Testis (tissue), 3 donors: Measurements from ENCODE around the gene TGOLN2. TPM values are rescaled to one million over a fixed set of nuclear protein-coding genes. Genes with fewer than 3 reads are reported as not detected.
"Not testable (repeated sequence)": the region's sequence is repeated elsewhere in the genome, so short reads cannot be mapped to it uniquely, and the experiment has no call there.

Experiments
- DNase-seq: peaks from one replicate; pipeline ENCODE4 v3.0.0-alpha.2; 2019
- H3K27ac ChIP-seq, 2 donors: fragments of 200-600 bp; sonication (generic); one replicate each; pipeline ENCODE4 v1.5.1; 2019
- H3K27me3 ChIP-seq: fragments of 200-600 bp; sonication (generic); one replicate; pipeline ENCODE4 v1.5.1; 2019
- H3K36me3 ChIP-seq: fragments of 200-600 bp; sonication (generic); one replicate; pipeline ENCODE4 v1.5.1; 2017; ENCODE audit warnings: low read depth; ENCODE audit errors: missing control alignments
- H3K4me1 ChIP-seq: fragments of 200-600 bp; sonication (generic); one replicate; pipeline ENCODE4 v1.5.1; 2019
- H3K4me3 ChIP-seq, 2 donors: fragments of 200-600 bp; sonication (generic); one replicate each; pipeline ENCODE4 v1.5.1; 2017 to 2019
- H3K9me3 ChIP-seq: fragments of 200-600 bp; sonication (generic); one replicate; pipeline ENCODE4 v1.5.1; 2017
- CTCF ChIP-seq, 3 experiments: fragments of 450-650 bp in 2 of 3; fragments of 200-600 bp in 1 of 3; sonication (generic) in 1 of 3; IDR thresholded peaks; one replicate each; pipeline ENCODE4 v1.5.1; 2016 to 2019; ENCODE audit warnings: antibody characterized with exemption in 3 of 3, mild to moderate bottlenecking in 2 of 3, moderate library complexity in 1 of 3
- POLR2A ChIP-seq: fragments of 450-650 bp; IDR thresholded peaks from one replicate; pipeline ENCODE4 v1.6.1; 2017; ENCODE audit warnings: antibody characterized with exemption, mild to moderate bottlenecking, moderate library complexity
- WGBS, 2 donors: methylation state at CpG; one replicate each; pipeline ENCODE4 v1.1.5; 2018; 5-methylcytosine and 5-hydroxymethylcytosine counted together
- intact Hi-C: fragments of 100-400 bp; cut with DNase I; formaldehyde crosslinking; loops from one replicate; pipeline ENCODE4 v1.15.1; 2023; ENCODE audit warnings: low total_unique reads
- polyA plus RNA-seq: library from polyadenylated mRNA; stranded (reverse); fragments of 350-450 nt; fragmentation: Illumina TruSeq; extraction: RNeasy Lipid Tissue Mini Kit (QIAGEN cat#74804); gene quantifications from one replicate; pipeline ENCODE4 v1.2.3, GENCODE V29; 2014; ENCODE audit warnings: low read depth, low replicate concordance; ENCODE audit not compliant: insufficient read depth
- total RNA-seq, 2 donors: library from RNA; depleted of rRNA; stranded (reverse); fragments of >200 nt; gene quantifications; one replicate each; pipeline ENCODE4 v1.2.3, GENCODE V29; 2016

The TGOLN2 gene
- total and polyA plus RNA-seq, 3 donors from 2014 or later, result 80.6 to 143 (median 115) TPM

DNA sequence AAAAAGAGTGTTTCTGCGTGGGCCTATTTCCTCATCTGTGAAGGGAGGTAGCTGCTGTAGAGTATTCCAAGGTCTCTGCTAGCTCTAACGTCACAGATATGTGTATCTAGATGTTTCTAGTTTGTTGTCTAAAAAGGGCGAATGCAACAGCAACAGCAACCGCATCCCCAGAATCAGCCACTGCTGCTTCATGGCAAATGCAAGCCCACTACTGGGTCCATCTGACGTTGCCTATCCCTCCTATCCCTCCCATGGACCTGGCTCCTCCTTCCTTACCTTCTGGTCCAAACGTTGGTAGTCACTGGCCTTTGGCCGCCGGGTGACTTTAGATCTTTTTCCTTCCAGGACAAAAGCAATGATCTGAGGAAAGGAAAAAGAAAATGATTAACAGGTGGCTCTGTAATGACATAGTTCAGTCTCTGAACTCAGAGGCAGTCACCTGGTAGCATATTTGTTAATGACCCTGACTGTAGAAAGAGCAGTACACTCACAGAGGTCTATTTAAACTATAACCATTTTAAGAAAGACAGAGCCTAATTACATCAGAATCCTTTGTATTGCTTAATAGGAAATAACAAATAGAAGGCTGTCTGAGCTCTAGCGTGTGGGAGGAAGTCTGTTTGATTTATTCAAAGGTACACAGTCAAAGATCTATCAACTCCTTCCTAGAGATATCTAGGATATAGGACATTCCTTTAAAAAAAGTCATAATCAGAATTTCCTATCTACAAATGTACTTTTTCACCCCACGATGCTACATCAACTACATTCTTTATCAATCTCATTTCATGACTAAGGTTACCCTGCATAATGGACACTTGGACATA is 2.9 kb downstream of the TGOLN2 start:
- no peaks in the 10 kb centered on the region for H3K36me3 ChIP-seq
- no peaks in the 10 kb centered on the region for H3K27me3 ChIP-seq
- no peak overlapping the region for H3K4me3 ChIP-seq
- H3K27ac ChIP-seq, result peak overlapping the region; percentile 50 to 64
- intact Hi-C loops, result no loop called here
- WGBS, 2 donors, result 50 to 59% methylated on average over 10 of the region's 10 CpGs
- TF ChIP-seq POLR2A (no peak), CTCF (IDR thresholded peaks at IDR 0.05) (no peak)
- peak; percentile 68 for DNase-seq
- peaks cover 32% of the 10 kb centered on the region for H3K4me1 ChIP-seq
- H3K9me3 ChIP-seq, result no peaks in the 10 kb centered on the region

- H3K4me3 ChIP-seq, H3K36me3 ChIP-seq, DNase-seq, intact Hi-C loops, H3K9me3 ChIP-seq, H3K27me3 ChIP-seq: not testable (repeated sequence)
- 88 to 97% methylated on average over 10 to 11 of the region's 11 CpGs for WGBS, 2 donors
- H3K27ac ChIP-seq, result peak overlapping the region in 1 of 2 donors; percentile 14
- H3K4me1 ChIP-seq, result peaks cover 32% of the 10 kb centered on the region
These were observed 3.8 kb downstream of the TGOLN2 start for GRCh38 chr2:85323988-85324367.

- Histone ChIP-seq H3K4me3 (no peak overlapping the region), H3K36me3 (no peaks in the 10 kb centered on the region), H3K9me3 (no peaks in the 10 kb centered on the region), H3K27ac (peak overlapping the region in 1 of 2 donors; percentile 14), H3K4me1 (peaks cover 32% of the 10 kb centered on the region), H3K27me3 (no peaks in the 10 kb centered on the region)
- WGBS, 2 donors, result 83 to 86% methylated on average over 9 of the region's 9 CpGs
- DNase-seq, result no peak
- intact Hi-C loops, result no loop called here
- TF ChIP-seq POLR2A (no peak), CTCF (IDR thresholded peaks at IDR 0.05) (no peak)
These were observed 4.3 kb downstream of the TGOLN2 start for GRCh38 chr2:85323351-85323987.

DNA sequence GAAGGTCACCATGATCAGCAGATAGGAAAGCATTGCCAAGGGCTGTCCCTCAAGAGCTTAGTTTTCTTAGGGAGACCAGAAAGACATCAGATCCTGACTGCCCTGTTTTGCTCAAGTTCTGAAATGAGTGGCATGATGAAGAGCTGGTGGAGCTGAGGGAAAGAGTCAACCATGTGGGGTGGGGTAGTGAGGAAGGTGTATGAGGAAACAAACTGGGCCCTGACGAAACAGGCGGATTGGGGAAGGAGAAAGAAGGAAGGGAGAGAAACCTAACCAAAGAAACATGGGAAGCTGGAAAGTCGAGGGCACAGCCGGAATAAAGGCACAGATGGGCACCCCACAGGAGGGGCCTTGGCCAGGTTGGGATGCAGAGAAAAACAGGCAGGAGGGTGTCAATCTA is 8.0 kb downstream of the TGOLN2 start:
- DNase-seq, result no peak
- no peak for TF ChIP-seq CTCF (IDR thresholded peaks at IDR 0.05)
- no peak for TF ChIP-seq POLR2A
- H3K4me1 ChIP-seq, result peaks cover 20% of the 10 kb centered on the region
- intact Hi-C loops, result no loop called here
- H3K9me3 ChIP-seq, result no peaks in the 10 kb centered on the region
- H3K4me3 ChIP-seq, result no peak overlapping the region
- H3K36me3 ChIP-seq, result no peaks in the 10 kb centered on the region
- no peak overlapping the region for H3K27ac ChIP-seq
- 86 to 89% methylated on average over 4 of the region's 4 CpGs for WGBS, 2 donors
- H3K27me3 ChIP-seq, result no peaks in the 10 kb centered on the region

DNA sequence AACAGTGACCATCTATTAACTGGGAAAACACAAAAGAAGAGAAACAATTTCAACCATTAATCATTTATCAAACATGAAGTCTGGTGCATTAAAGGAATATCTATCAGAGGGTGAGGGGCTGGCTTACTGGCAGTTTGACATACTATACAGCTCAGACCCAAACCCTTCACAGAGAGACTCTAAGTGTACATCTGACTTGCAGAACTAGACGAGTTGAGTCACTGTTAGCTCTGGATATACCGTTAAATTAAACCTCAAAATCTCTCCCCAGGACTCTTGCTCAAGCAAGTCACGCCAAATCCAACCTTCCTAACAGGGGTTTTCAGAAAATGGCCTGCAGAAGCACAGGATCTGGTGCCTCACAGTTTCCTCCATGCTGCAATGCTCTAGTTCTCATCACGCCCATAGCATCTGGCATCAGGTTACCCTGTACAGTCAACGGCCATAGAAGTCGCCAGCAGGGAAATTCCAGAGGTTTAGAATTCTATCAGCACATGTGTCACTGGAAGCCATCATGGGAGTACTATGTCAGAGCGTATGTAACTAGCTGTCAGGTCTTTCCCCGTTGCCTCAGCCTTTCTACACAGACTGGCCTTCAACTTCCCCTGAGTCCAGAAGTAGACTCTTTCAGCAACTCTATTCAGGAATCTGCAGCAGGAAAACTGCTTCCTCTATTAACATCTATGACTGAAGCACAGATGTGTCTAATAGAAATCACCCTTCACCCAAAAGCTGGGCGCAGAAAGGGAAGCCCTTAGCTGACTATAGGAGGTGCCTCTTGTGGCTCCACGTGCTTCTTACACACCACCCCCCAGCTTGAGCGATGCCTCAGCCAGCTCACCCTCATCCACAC is 9.3 kb downstream of the TGOLN2 start:
- H3K27me3 ChIP-seq, result no peaks in the 10 kb centered on the region
- intact Hi-C loops, result no loop called here
- no peak for DNase-seq
- WGBS, 2 donors, result 81 to 94% methylated on average over 11 of the region's 11 CpGs
- H3K4me1 ChIP-seq, result peaks cover 8% of the 10 kb centered on the region
- no peaks in the 10 kb centered on the region for H3K9me3 ChIP-seq
- H3K36me3 ChIP-seq, result no peaks in the 10 kb centered on the region
- no peak overlapping the region for H3K27ac ChIP-seq
- no peak overlapping the region for H3K4me3 ChIP-seq
- TF ChIP-seq CTCF (IDR thresholded peaks at IDR 0.05) (no peak), POLR2A (no peak)

- H3K27ac ChIP-seq, H3K9me3 ChIP-seq, DNase-seq, H3K4me1 ChIP-seq, H3K27me3 ChIP-seq, H3K4me3 ChIP-seq, H3K36me3 ChIP-seq, intact Hi-C loops: not testable (repeated sequence)
- WGBS, 2 donors, result 86% methylated on average over 3 of the region's 5 CpGs; no CpG with 5 or more reads in 1 of the 2 donors
These were observed 11.9 kb downstream of the TGOLN2 start for GRCh38 chr2:85315921-85316320.
